OCI-LY3 (cell line): ENCODE results near the gene RRAGB.
"Not testable (repeated sequence)": the region's sequence is repeated elsewhere in the genome, so short reads cannot be mapped to it uniquely, and the experiment has no call there.

Source experiments
- H2AFZ ChIP-seq: fragments of 200-600, 300-600 bp; shearing (Covaris generic); 2 replicates; pipeline ENCODE4 v1.6.0; 2014; ENCODE audit warnings: antibody characterized with exemption, low read depth, low read length
- H3K27ac ChIP-seq: fragments of 200-600, 300-600 bp; sonication (generic); 2 replicates; pipeline ENCODE4 v1.5.1; 2014; ENCODE audit warnings: mild to moderate bottlenecking, low read length, moderate library complexity, mixed read lengths
- H3K27me3 ChIP-seq: fragments of 200-600, 300-600 bp; sonication (generic); 2 replicates; pipeline ENCODE4 v1.6.1; 2014; ENCODE audit warnings: low read depth, low read length, mixed read lengths
- H3K36me3 ChIP-seq: fragments of 200-600, 300-600 bp; sonication (generic); replicated peaks from 2 replicates; pipeline ENCODE3; 2014; ENCODE audit warnings: low read depth, low read length, mixed read lengths
- H3K4me1 ChIP-seq: fragments of 300-600, 200-600 bp; sonication (generic); 2 replicates; pipeline ENCODE4 v1.6.1; 2014; ENCODE audit warnings: low read length, mixed read lengths
- H3K4me2 ChIP-seq: fragments of 200-600, 300-600 bp; sonication (generic); 2 replicates; pipeline ENCODE4 v1.6.1; 2014; ENCODE audit warnings: low read length, mixed read lengths
- H3K4me3 ChIP-seq: fragments of 300-600, 200-600 bp; sonication (generic); 2 replicates; pipeline ENCODE4 v1.5.1; 2014; ENCODE audit warnings: antibody characterized with exemption, mild to moderate bottlenecking, low read length, moderate library complexity
- H3K79me2 ChIP-seq: fragments of 300-600, 200-600 bp; shearing (Covaris generic); 2 replicates; pipeline ENCODE4 v1.6.1; 2014; ENCODE audit warnings: mild to moderate bottlenecking, low read length, mixed read lengths
- H3K9ac ChIP-seq: fragments of 300-600, 200-600 bp; shearing (Covaris generic); 2 replicates; pipeline ENCODE4 v1.6.0; 2014; ENCODE audit warnings: mild to moderate bottlenecking, low read length, moderate library complexity
- H3K9me3 ChIP-seq: fragments of 200-600, 300-600 bp; shearing (Covaris generic); 2 replicates; pipeline ENCODE4 v1.6.1; 2014; ENCODE audit warnings: low read length, mixed read lengths; ENCODE audit not compliant: insufficient read depth
- H4K20me1 ChIP-seq: fragments of 200-600, 300-600 bp; sonication (generic); 2 replicates; pipeline ENCODE4 v1.6.1; 2016; ENCODE audit warnings: low read length, mixed read lengths; ENCODE audit not compliant: insufficient read depth
- CTCF ChIP-seq: fragments of 200-600, 300-600 bp; sonication (generic); IDR thresholded peaks from 2 replicates; pipeline ENCODE4 v1.5.1; 2014; ENCODE audit warnings: antibody characterized with exemption, low read length, low read depth
- EZH2phosphoT487 ChIP-seq: fragments of 200-600 bp; shearing (Covaris generic); IDR thresholded peaks from 2 replicates; pipeline ENCODE4 v1.6.1; 2018; ENCODE audit warnings: antibody characterized with exemption, mixed run types, low read depth

The RRAGB gene

GRCh38 chrX:55767100-55767499 is 49.6 kb downstream of the RRAGB start:
- H3K79me2 ChIP-seq = no peaks in the 10 kb centered on the region
- no peak overlapping the region for H3K9ac ChIP-seq
- H3K27me3 ChIP-seq = no peaks in the 10 kb centered on the region
- no peaks in the 10 kb centered on the region for H4K20me1 ChIP-seq
- no peak overlapping the region for H3K4me2 ChIP-seq
- TF ChIP-seq EZH2phosphoT487 (no peak), CTCF (no peak)
- H2AFZ ChIP-seq = no peak overlapping the region
- no peak overlapping the region for H3K4me3 ChIP-seq
- no peak overlapping the region for H3K27ac ChIP-seq
- no peaks in the 10 kb centered on the region for H3K9me3 ChIP-seq
- H3K36me3 ChIP-seq = peaks cover 4% of the 10 kb centered on the region
- H3K4me1 ChIP-seq = no peaks in the 10 kb centered on the region

GRCh38 chrX:55774419-55774818 is 56.9 kb downstream of the RRAGB start:
- not testable (repeated sequence) for H3K36me3 ChIP-seq, H3K79me2 ChIP-seq, H3K4me2 ChIP-seq, H3K27me3 ChIP-seq, H3K4me1 ChIP-seq, H2AFZ ChIP-seq, H3K9ac ChIP-seq, H3K27ac ChIP-seq, H4K20me1 ChIP-seq, H3K9me3 ChIP-seq, H3K4me3 ChIP-seq

DNA sequence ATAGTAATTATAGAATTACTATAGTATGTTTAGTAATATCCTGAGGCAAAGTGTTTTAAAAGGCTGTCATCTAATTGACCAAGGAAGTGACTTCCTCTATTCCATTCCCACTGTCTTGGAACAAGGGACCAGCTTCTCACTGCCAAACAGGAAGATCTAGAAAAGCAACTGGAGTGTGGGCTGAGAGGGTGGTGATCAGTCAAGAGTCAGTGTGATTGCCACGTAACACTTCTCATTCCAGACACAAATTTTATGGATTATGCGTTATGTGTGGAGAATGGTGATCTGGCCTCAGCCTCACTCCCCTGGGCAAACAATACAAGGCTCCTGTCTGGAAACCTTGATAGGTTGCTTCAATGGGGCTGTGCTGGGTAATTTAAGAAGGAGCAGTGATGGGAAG is 60.0 kb downstream of the RRAGB start:
- no peak overlapping the region for H2AFZ ChIP-seq
- no peaks in the 10 kb centered on the region for H3K4me1 ChIP-seq
- no peaks in the 10 kb centered on the region for H3K9me3 ChIP-seq
- H3K27me3 ChIP-seq = no peaks in the 10 kb centered on the region
- no peak overlapping the region for H3K4me2 ChIP-seq
- TF ChIP-seq CTCF = no peak
- TF ChIP-seq EZH2phosphoT487 = no peak
- no peak overlapping the region for H3K9ac ChIP-seq
- H4K20me1 ChIP-seq = no peaks in the 10 kb centered on the region
- H3K79me2 ChIP-seq = no peaks in the 10 kb centered on the region
- H3K27ac ChIP-seq = no peak overlapping the region
- no peak overlapping the region for H3K4me3 ChIP-seq
- H3K36me3 ChIP-seq = no peaks in the 10 kb centered on the region

- H3K4me2 ChIP-seq = no peak overlapping the region
- no peak overlapping the region for H3K4me3 ChIP-seq
- no peaks in the 10 kb centered on the region for H3K36me3 ChIP-seq
- H3K27ac ChIP-seq = no peak overlapping the region
- no peaks in the 10 kb centered on the region for H3K9me3 ChIP-seq
- no peaks in the 10 kb centered on the region for H3K79me2 ChIP-seq
- no peak overlapping the region for H2AFZ ChIP-seq
- H4K20me1 ChIP-seq = no peaks in the 10 kb centered on the region
- TF ChIP-seq CTCF (no peak), EZH2phosphoT487 (no peak)
- H3K9ac ChIP-seq = no peak overlapping the region
- H3K4me1 ChIP-seq = no peaks in the 10 kb centered on the region
- no peaks in the 10 kb centered on the region for H3K27me3 ChIP-seq
Observed at GRCh38 chrX:55778322-55778721, 60.8 kb downstream of the RRAGB start.

- no peak overlapping the region for H3K27ac ChIP-seq
- peaks cover 11% of the 10 kb centered on the region for H3K4me1 ChIP-seq
- H3K4me3 ChIP-seq = no peak overlapping the region
- no peaks in the 10 kb centered on the region for H3K27me3 ChIP-seq
- H3K79me2 ChIP-seq = no peaks in the 10 kb centered on the region
- no peaks in the 10 kb centered on the region for H3K9me3 ChIP-seq
- H4K20me1 ChIP-seq = no peaks in the 10 kb centered on the region
- TF ChIP-seq EZH2phosphoT487 = no peak
- TF ChIP-seq CTCF = no peak
- no peak overlapping the region for H3K4me2 ChIP-seq
- H3K36me3 ChIP-seq = no peaks in the 10 kb centered on the region
- no peak overlapping the region for H3K9ac ChIP-seq
- no peak overlapping the region for H2AFZ ChIP-seq
Observed at GRCh38 chrX:55783723-55784122, 66.2 kb downstream of the RRAGB start.
